Raji (cell line): ENCODE results near the gene ZBTB39.

Experiments used
- POLR2A ChIP-seq: IDR thresholded peaks from 2 replicates; pipeline ENCODE4 v1.6.1; 2011; ENCODE audit warnings: low read depth, low read length, control low read depth; ENCODE audit not compliant: insufficient read depth

ZBTB39 gene

GRCh38 chr12:56995201-56995929, 11.0 kb downstream of the ZBTB39 start:
- no peak for TF ChIP-seq POLR2A

- no peak for TF ChIP-seq POLR2A
Observed at GRCh38 chr12:56994231-56994746, 12.1 kb downstream of the ZBTB39 start.

- no peak for TF ChIP-seq POLR2A
Observed at GRCh38 chr12:56993346-56993745, 13.0 kb downstream of the ZBTB39 start.

GRCh38 chr12:56991319-56992246, 14.8 kb downstream of the ZBTB39 start:
- TF ChIP-seq POLR2A: no peak

- no peak for TF ChIP-seq POLR2A
Observed at GRCh38 chr12:56990648-56991318, 15.6 kb downstream of the ZBTB39 start.

GRCh38 chr12:56989861-56990610, 16.3 kb downstream of the ZBTB39 start:
- no peak for TF ChIP-seq POLR2A

- no peak for TF ChIP-seq POLR2A
Observed at GRCh38 chr12:56988207-56988739, 18.1 kb downstream of the ZBTB39 start.

GRCh38 chr12:56987551-56988053, 18.7 kb downstream of the ZBTB39 start:
- no peak for TF ChIP-seq POLR2A

GRCh38 chr12:56987011-56987410, 19.3 kb downstream of the ZBTB39 start:
- TF ChIP-seq POLR2A: no peak

GRCh38 chr12:56983386-56983785, 23.0 kb downstream of the ZBTB39 start:
- TF ChIP-seq POLR2A: no peak

GRCh38 chr12:56980941-56981530, 25.3 kb downstream of the ZBTB39 start:
- TF ChIP-seq POLR2A: no peak

GRCh38 chr12:56980268-56980667, 26.1 kb downstream of the ZBTB39 start:
- no peak for TF ChIP-seq POLR2A

GRCh38 chr12:56979628-56980027, 26.7 kb downstream of the ZBTB39 start:
- no peak for TF ChIP-seq POLR2A

GRCh38 chr12:56978397-56979138, 27.8 kb downstream of the ZBTB39 start:
- no peak for TF ChIP-seq POLR2A

GRCh38 chr12:56958422-56958821, 47.9 kb downstream of the ZBTB39 start:
- TF ChIP-seq POLR2A: no peak
